ENCODE data around the gene OOSP4A. TPM values are rescaled to one million over a fixed set of nuclear protein-coding genes. Genes with fewer than 3 reads are reported as not detected.

The OOSP4A gene
- total and polyA plus RNA-seq, 10 of the 15 experiments (the other 5 are each of a cell fraction or from before 2014, with no cell fraction given) = not detected

DNA sequence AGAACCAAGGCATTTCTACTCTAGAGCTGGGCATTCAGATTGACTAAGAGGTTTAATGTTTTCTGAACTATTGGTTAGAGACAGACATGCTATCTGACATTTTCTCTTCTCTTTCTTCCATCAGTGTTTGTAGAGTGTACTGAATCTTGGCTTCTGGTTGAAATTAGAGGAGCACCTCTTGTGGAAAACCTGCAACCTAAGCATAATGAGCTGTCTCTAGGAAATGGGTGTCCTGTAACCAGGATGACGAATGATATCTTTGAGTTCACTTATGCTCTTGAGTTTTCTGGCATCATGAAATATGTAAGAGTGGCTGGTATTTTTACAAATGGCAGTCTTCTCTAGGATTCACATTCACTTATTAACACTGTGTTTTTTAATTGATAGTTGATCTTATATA lies 19.4 kb downstream of the OOSP4A start (continued):
- TF ChIP-seq BHLHE40 (IDR thresholded peaks at IDR 0.05; ENCODE audit: borderline replicate concordance in 1 of 2, low read depth in 2 of 2, low read length in 1 of 2) = no peak
- TF ChIP-seq KDM1A (IDR thresholded peaks at IDR 0.05; ENCODE audit: borderline replicate concordance) = no peak
- TF ChIP-seq CEBPB (IDR thresholded peaks at IDR 0.05; ENCODE audit: borderline replicate concordance in 1 of 2, low read depth in 2 of 2, low read length in 2 of 2) = no peak
- no peak for TF ChIP-seq MYB (IDR thresholded peaks at IDR 0.05; ENCODE audit: borderline replicate concordance, low read depth, low read length)
- TF ChIP-seq JUNB (IDR thresholded peaks at IDR 0.05) = no peak
- TF ChIP-seq, protein P1, sequence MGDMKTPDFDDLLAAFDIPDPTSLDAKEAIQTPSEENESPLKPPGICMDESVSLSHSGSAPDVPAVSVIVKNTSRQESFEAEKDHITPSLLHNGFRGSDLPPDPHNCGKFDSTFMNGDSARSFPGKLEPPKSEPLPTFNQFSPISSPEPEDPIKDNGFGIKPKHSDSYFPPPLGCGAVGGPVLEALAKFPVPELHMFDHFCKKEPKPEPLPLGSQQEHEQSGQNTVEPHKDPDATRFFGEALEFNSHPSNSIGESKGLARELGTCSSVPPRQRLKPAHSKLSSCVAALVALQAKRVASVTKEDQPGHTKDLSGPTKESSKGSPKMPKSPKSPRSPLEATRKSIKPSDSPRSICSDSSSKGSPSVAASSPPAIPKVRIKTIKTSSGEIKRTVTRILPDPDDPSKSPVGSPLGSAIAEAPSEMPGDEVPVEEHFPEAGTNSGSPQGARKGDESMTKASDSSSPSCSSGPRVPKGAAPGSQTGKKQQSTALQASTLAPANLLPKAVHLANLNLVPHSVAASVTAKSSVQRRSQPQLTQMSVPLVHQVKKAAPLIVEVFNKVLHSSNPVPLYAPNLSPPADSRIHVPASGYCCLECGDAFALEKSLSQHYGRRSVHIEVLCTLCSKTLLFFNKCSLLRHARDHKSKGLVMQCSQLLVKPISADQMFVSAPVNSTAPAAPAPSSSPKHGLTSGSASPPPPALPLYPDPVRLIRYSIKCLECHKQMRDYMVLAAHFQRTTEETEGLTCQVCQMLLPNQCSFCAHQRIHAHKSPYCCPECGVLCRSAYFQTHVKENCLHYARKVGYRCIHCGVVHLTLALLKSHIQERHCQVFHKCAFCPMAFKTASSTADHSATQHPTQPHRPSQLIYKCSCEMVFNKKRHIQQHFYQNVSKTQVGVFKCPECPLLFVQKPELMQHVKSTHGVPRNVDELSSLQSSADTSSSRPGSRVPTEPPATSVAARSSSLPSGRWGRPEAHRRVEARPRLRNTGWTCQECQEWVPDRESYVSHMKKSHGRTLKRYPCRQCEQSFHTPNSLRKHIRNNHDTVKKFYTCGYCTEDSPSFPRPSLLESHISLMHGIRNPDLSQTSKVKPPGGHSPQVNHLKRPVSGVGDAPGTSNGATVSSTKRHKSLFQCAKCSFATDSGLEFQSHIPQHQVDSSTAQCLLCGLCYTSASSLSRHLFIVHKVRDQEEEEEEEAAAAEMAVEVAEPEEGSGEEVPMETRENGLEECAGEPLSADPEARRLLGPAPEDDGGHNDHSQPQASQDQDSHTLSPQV (IDR thresholded peaks at IDR 0.05) = no peak
- TF ChIP-seq RAD51 (IDR thresholded peaks at IDR 0.05) = no peak
- TF ChIP-seq ZNF274 (IDR thresholded peaks at IDR 0.05; ENCODE audit: insufficient read depth, insufficient read length) = no peak
- TF ChIP-seq, protein P2, sequence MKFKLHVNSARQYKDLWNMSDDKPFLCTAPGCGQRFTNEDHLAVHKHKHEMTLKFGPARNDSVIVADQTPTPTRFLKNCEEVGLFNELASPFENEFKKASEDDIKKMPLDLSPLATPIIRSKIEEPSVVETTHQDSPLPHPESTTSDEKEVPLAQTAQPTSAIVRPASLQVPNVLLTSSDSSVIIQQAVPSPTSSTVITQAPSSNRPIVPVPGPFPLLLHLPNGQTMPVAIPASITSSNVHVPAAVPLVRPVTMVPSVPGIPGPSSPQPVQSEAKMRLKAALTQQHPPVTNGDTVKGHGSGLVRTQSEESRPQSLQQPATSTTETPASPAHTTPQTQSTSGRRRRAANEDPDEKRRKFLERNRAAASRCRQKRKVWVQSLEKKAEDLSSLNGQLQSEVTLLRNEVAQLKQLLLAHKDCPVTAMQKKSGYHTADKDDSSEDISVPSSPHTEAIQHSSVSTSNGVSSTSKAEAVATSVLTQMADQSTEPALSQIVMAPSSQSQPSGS (IDR thresholded peaks at IDR 0.05; ENCODE audit: low read length) = no peak
- TF ChIP-seq SREBF2 (IDR thresholded peaks at IDR 0.05; ENCODE audit: low read length) = no peak

All from GM12878 (cell line).